Neural cell (in vitro differentiated cells): Measurements from ENCODE around the gene PROSER2. TPM values are rescaled to one million over a fixed set of nuclear protein-coding genes. Genes with fewer than 3 reads are reported as not detected.

Experiments
- H2AFZ ChIP-seq: fragments of 200-600, 300-800 bp; sonication (generic), shearing (Covaris generic); 2 replicates; pipeline ENCODE4 v1.6.0; 2014; ENCODE audit warnings: low read depth, mild to moderate bottlenecking, antibody characterized with exemption, low read length, moderate library complexity
- H3F3A ChIP-seq: fragments of 200-600 bp; shearing (Covaris generic); 2 replicates; pipeline ENCODE4 v1.6.1; 2016; ENCODE audit warnings: mild to moderate bottlenecking, moderate library complexity, mixed read lengths, antibody characterized with exemption, low read length; ENCODE audit not compliant: insufficient read depth, poor library complexity, severe bottlenecking
- H3K27ac ChIP-seq: fragments of 200-600, 300-800 bp; sonication (generic), shearing (Covaris generic); 2 replicates; pipeline ENCODE4 v1.5.1; 2014; ENCODE audit warnings: mild to moderate bottlenecking, low read length, moderate library complexity
- H3K27me3 ChIP-seq: fragments of 300-800, 200-600 bp; sonication (generic), shearing (Covaris generic); 2 replicates; pipeline ENCODE4 v1.6.0; 2014; ENCODE audit warnings: mild to moderate bottlenecking, low read depth, low read length, moderate library complexity; ENCODE audit not compliant: insufficient read depth
- H3K36me3 ChIP-seq: fragments of 300-800, 200-600 bp; sonication (generic), shearing (Covaris generic); 2 replicates; pipeline ENCODE4 v1.5.1; 2014; ENCODE audit warnings: mild to moderate bottlenecking, antibody characterized with exemption, low read length, moderate library complexity; ENCODE audit not compliant: insufficient read depth
- H3K4me2 ChIP-seq: fragments of 300-800, 200-600 bp; sonication (generic), shearing (Covaris generic); 2 replicates; pipeline ENCODE4 v1.6.0; 2014; ENCODE audit warnings: mild to moderate bottlenecking, low read length
- H3K4me3 ChIP-seq: fragments of 300-800, 200-600 bp; sonication (generic), shearing (Covaris generic); 2 replicates; pipeline ENCODE4 v1.5.1; 2014; ENCODE audit warnings: mild to moderate bottlenecking, low read length, moderate library complexity
- H3K79me2 ChIP-seq: fragments of 200-600 bp; shearing (Covaris generic); replicated peaks from 2 replicates; pipeline ENCODE4 v1.6.0; 2014; ENCODE audit warnings: mild to moderate bottlenecking, low read length, moderate library complexity; ENCODE audit not compliant: insufficient read depth
- H3K9ac ChIP-seq: fragments of 300-800, 200-600 bp; sonication (generic), shearing (Covaris generic); 2 replicates; pipeline ENCODE4 v1.6.1; 2016; ENCODE audit warnings: mild to moderate bottlenecking, low read length, mixed read lengths
- H3K9me2 ChIP-seq: fragments of 200-600 bp; shearing (Covaris generic); 2 replicates; pipeline ENCODE4 v1.6.1; 2016; ENCODE audit warnings: mild to moderate bottlenecking, low read length, mixed read lengths; ENCODE audit not compliant: insufficient read depth
- H3K9me3 ChIP-seq: fragments of 200-600, 300-800 bp; sonication (generic), shearing (Covaris generic); 2 replicates; pipeline ENCODE4 v1.6.1; 2016; ENCODE audit warnings: mild to moderate bottlenecking, mixed run types, low read length, moderate library complexity, mixed read lengths
- H4K20me1 ChIP-seq: fragments of 200-600 bp; shearing (Covaris generic); 2 replicates; pipeline ENCODE4 v1.6.1; 2016; ENCODE audit warnings: mild to moderate bottlenecking, mixed run types; ENCODE audit not compliant: insufficient read depth
- EP300 ChIP-seq: fragments of 450-650 bp; conservative IDR thresholded peaks from 2 replicates; pipeline ENCODE4 v1.6.1; 2014; ENCODE audit warnings: antibody characterized with exemption, mild to moderate bottlenecking, moderate library complexity; ENCODE audit not compliant: poor library complexity, severe bottlenecking
- EZH2 ChIP-seq: fragments of 200-600, 300-800 bp; shearing (Covaris generic), sonication (generic); IDR thresholded peaks from 2 replicates; pipeline ENCODE4 v1.6.1; 2014; ENCODE audit warnings: antibody characterized with exemption, low read length, borderline replicate concordance, mild to moderate bottlenecking; ENCODE audit not compliant: insufficient read depth, poor library complexity, severe bottlenecking
- POLR2AphosphoS5 ChIP-seq: IDR thresholded peaks from 2 replicates; pipeline ENCODE4 v1.6.1; 2012
- RAD21 ChIP-seq: fragments of 450-650 bp; conservative IDR thresholded peaks from 2 replicates; pipeline ENCODE4 v1.6.1; 2014; ENCODE audit warnings: antibody characterized with exemption, mild to moderate bottlenecking, moderate library complexity
- SMC3 ChIP-seq: fragments of 450-650 bp; conservative IDR thresholded peaks from 2 replicates; pipeline ENCODE4 v1.6.1; 2014; ENCODE audit warnings: antibody characterized with exemption, mild to moderate bottlenecking, moderate library complexity; ENCODE audit not compliant: poor library complexity
- TAF1 ChIP-seq: IDR thresholded peaks from 2 replicates; pipeline ENCODE4 v1.6.1; 2012; ENCODE audit warnings: low read depth
- polyA plus RNA-seq: library from polyadenylated mRNA; depleted of rRNA; stranded (reverse); fragments of >200 nt; gene quantifications from 2 replicates; pipeline ENCODE4 v1.2.3, GENCODE V29; 2014
- TF ChIP-seq, protein P1 (sequence below): fragments of 450-650 bp; IDR thresholded peaks from 2 replicates; pipeline ENCODE4 v1.5.1; 2014; ENCODE audit warnings: antibody characterized with exemption, mild to moderate bottlenecking, moderate library complexity; ENCODE audit not compliant: poor library complexity, severe bottlenecking
- TF ChIP-seq, protein P2 (sequence below): IDR thresholded peaks from 2 replicates; pipeline ENCODE4 v1.6.1; 2012; ENCODE audit warnings: borderline replicate concordance

PROSER2 gene
- polyA plus RNA-seq, 1 donor from 2014 or later = 1.1 TPM

DNA sequence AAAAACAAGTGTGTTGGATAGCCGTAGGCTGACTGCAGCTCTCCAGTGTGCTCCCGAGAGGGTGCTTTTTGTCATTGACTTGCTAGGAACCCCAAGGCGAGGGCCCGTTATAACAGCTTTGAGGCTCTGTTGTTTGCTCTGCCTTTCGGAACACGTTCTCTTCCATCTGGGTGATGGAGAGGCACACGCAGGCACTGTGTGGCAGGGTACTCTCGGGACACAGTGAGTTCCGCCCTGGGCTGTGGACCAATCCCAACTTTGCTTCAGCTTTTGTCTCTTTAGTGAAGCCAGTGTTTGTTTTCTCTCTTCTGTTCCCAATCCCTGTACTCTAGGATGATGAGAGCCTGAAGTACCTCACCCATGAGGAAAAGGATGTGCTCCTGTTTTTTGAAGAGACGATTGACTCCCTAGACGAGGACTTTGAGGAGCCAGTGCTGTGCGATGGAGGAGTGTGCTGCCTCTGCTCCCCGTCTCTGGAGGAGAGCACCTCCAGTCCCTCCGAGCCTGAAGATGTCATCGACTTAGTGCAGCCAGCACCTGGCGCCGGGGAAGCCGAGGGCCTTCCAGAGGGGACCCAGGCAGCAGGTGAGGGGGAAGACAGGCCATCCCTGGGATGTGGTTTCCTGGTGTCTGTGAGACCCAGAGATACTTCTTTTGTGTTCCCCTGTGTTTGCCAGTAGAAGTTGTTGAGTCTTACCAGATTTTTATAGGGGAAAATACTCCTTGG, 43.2 kb downstream of the PROSER2 start:
- Histone ChIP-seq H3K79me2 (no peaks in the 10 kb centered on the region), H3K9me2 (no peaks in the 10 kb centered on the region), H3K4me3 (no peak overlapping the region), H3F3A (no peaks in the 10 kb centered on the region), H2AFZ (no peak overlapping the region), H3K4me2 (no peak overlapping the region), H3K27ac (no peak overlapping the region), H4K20me1 (no peaks in the 10 kb centered on the region), H3K9me3 (no peaks in the 10 kb centered on the region), H3K9ac (no peak overlapping the region), H3K27me3 (no peaks in the 10 kb centered on the region), H3K36me3 (no peaks in the 10 kb centered on the region)
- no peak for TF ChIP-seq POLR2AphosphoS5
- no peak for TF ChIP-seq RAD21
- TF ChIP-seq, protein P1, sequence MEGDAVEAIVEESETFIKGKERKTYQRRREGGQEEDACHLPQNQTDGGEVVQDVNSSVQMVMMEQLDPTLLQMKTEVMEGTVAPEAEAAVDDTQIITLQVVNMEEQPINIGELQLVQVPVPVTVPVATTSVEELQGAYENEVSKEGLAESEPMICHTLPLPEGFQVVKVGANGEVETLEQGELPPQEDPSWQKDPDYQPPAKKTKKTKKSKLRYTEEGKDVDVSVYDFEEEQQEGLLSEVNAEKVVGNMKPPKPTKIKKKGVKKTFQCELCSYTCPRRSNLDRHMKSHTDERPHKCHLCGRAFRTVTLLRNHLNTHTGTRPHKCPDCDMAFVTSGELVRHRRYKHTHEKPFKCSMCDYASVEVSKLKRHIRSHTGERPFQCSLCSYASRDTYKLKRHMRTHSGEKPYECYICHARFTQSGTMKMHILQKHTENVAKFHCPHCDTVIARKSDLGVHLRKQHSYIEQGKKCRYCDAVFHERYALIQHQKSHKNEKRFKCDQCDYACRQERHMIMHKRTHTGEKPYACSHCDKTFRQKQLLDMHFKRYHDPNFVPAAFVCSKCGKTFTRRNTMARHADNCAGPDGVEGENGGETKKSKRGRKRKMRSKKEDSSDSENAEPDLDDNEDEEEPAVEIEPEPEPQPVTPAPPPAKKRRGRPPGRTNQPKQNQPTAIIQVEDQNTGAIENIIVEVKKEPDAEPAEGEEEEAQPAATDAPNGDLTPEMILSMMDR = no peak

GRCh38 chr10:11869219-11869618, 46.1 kb downstream of the PROSER2 start:
- Histone ChIP-seq H3F3A (no peaks in the 10 kb centered on the region), H3K27ac (no peak overlapping the region), H4K20me1 (no peaks in the 10 kb centered on the region), H3K27me3 (no peaks in the 10 kb centered on the region), H3K9ac (no peak overlapping the region), H3K36me3 (no peaks in the 10 kb centered on the region), H3K79me2 (no peaks in the 10 kb centered on the region), H3K4me3 (no peak overlapping the region), H3K4me2 (no peak overlapping the region), H3K9me3 (no peaks in the 10 kb centered on the region), H2AFZ (no peak overlapping the region), H3K9me2 (no peaks in the 10 kb centered on the region)
- no peak for TF ChIP-seq TAF1
- no peak for TF ChIP-seq EZH2
- no peak for TF ChIP-seq SMC3
- TF ChIP-seq, protein P2, sequence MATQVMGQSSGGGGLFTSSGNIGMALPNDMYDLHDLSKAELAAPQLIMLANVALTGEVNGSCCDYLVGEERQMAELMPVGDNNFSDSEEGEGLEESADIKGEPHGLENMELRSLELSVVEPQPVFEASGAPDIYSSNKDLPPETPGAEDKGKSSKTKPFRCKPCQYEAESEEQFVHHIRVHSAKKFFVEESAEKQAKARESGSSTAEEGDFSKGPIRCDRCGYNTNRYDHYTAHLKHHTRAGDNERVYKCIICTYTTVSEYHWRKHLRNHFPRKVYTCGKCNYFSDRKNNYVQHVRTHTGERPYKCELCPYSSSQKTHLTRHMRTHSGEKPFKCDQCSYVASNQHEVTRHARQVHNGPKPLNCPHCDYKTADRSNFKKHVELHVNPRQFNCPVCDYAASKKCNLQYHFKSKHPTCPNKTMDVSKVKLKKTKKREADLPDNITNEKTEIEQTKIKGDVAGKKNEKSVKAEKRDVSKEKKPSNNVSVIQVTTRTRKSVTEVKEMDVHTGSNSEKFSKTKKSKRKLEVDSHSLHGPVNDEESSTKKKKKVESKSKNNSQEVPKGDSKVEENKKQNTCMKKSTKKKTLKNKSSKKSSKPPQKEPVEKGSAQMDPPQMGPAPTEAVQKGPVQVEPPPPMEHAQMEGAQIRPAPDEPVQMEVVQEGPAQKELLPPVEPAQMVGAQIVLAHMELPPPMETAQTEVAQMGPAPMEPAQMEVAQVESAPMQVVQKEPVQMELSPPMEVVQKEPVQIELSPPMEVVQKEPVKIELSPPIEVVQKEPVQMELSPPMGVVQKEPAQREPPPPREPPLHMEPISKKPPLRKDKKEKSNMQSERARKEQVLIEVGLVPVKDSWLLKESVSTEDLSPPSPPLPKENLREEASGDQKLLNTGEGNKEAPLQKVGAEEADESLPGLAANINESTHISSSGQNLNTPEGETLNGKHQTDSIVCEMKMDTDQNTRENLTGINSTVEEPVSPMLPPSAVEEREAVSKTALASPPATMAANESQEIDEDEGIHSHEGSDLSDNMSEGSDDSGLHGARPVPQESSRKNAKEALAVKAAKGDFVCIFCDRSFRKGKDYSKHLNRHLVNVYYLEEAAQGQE = no peak

DNA sequence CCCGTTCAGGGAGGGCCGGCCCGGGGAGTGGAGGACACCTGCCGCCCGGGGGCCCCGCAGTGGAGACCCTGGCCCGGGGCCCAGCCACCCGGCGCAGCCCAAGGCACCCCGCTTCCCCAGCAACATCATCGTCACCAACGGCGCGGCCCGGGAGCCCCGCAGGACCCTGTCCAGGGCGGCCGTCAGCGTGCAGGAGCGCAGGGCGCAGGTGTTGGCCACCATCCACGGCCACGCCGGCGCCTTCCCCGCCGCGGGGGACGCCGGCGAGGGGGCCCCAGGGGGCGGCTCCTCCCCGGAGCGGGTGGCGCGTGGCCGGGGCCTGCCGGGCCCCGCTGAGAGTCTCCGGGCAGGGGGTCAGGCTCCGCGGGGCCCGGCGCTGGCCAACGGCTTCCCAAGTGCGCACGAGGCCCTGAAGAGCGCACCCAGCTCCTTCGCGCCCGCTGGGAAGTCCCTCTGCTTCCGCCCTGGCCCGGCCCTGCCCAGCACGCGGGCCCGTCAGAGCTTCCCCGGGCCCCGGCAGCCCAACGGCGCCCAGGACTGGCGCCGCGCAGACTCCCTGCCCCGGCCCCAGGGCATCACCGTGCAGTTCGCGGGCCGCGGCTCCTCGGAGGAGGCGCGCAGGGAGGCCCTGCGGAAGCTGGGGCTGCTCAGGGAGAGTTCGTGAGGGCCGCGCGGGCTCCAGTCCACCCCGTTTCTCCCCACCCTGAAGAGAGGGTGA, 46.7 kb downstream of the PROSER2 start:
- H2AFZ ChIP-seq = no peak overlapping the region
- H4K20me1 ChIP-seq = no peaks in the 10 kb centered on the region
- no peak overlapping the region for H3K27ac ChIP-seq
- H3K9ac ChIP-seq = no peak overlapping the region
- no peaks in the 10 kb centered on the region for H3F3A ChIP-seq
- H3K4me2 ChIP-seq = no peak overlapping the region
- H3K9me2 ChIP-seq = no peaks in the 10 kb centered on the region
- no peak overlapping the region for H3K4me3 ChIP-seq
- no peak for TF ChIP-seq EP300
- no peaks in the 10 kb centered on the region for H3K9me3 ChIP-seq
- no peaks in the 10 kb centered on the region for H3K36me3 ChIP-seq
- H3K27me3 ChIP-seq = no peaks in the 10 kb centered on the region
- no peaks in the 10 kb centered on the region for H3K79me2 ChIP-seq
